Lung (tissue), 12 donors: ENCODE data around the gene NDUFS2. TPM values are rescaled to one million over a fixed set of nuclear protein-coding genes. Genes with fewer than 3 reads are reported as not detected.

Source experiments
- ATAC-seq: fragments of 200-7000 bp; cut with Tn5 transposase; one replicate; pipeline ENCODE4 v1.9.1; 2020; ENCODE audit warnings: moderate number of reproducible peaks; ENCODE audit not compliant: insufficient read depth, low FRiP score
- DNase-seq, 3 donors: peaks; one replicate each; pipeline ENCODE4 v3.0.0-alpha.2; 2013 to 2017
- H3K27ac ChIP-seq, 2 donors: one replicate each; pipeline ENCODE4 v1.5.1; 2013; ENCODE audit warnings: mild to moderate bottlenecking in 2 of 2, moderate library complexity in 2 of 2, control low read depth in 1 of 2, inconsistent platforms in 1 of 2, low read depth in 1 of 2, low read length in 1 of 2
- H3K27me3 ChIP-seq, 3 donors: one replicate each; pipeline ENCODE4 v1.5.1; 2013; ENCODE audit warnings: low read length in 2 of 3; ENCODE audit not compliant: control insufficient read depth in 3 of 3, insufficient read depth in 3 of 3
- H3K36me3 ChIP-seq, 4 donors: one replicate each; pipeline ENCODE4 v1.5.1; 2013; ENCODE audit warnings: low read length in 4 of 4, mild to moderate bottlenecking in 1 of 4, moderate library complexity in 1 of 4; ENCODE audit not compliant: control insufficient read depth in 4 of 4, insufficient read depth in 4 of 4
- H3K4me1 ChIP-seq, 5 donors: one replicate each; pipeline ENCODE4 v1.5.1; 2013; ENCODE audit warnings: low read length in 5 of 5, mild to moderate bottlenecking in 2 of 5, moderate library complexity in 1 of 5; ENCODE audit not compliant: control insufficient read depth in 5 of 5, insufficient read depth in 5 of 5
- H3K4me3 ChIP-seq: one replicate; pipeline ENCODE4 v1.5.1; 2013; ENCODE audit warnings: mild to moderate bottlenecking, control low read depth, moderate library complexity
- H3K9ac ChIP-seq, 2 donors: one replicate each; pipeline ENCODE4 v1.5.1; 2013; ENCODE audit warnings: low read length in 2 of 2, control low read depth in 1 of 2; ENCODE audit not compliant: insufficient read depth in 1 of 2
- H3K9me3 ChIP-seq, 4 donors: one replicate each; pipeline ENCODE4 v1.5.1; 2013; ENCODE audit warnings: low read length in 3 of 4, mild to moderate bottlenecking in 1 of 4, moderate library complexity in 1 of 4; ENCODE audit not compliant: control insufficient read depth in 4 of 4, insufficient read depth in 3 of 4
- CTCF ChIP-seq: IDR thresholded peaks from 2 replicates; pipeline ENCODE4 v1.5.1; 2012; ENCODE audit warnings: mild to moderate bottlenecking; ENCODE audit errors: control extremely low read depth, extremely low read depth
- WGBS, 2 donors: extraction: QIAGEN DNeasy Blood & Tissue Kit; methylation state at CpG; one replicate each; pipeline ENCODE4 v1.1.7; 2013; 5-methylcytosine and 5-hydroxymethylcytosine counted together
- polyA plus RNA-seq, 2 donors: library from polyadenylated mRNA; stranded (reverse); fragments of 200-250 nt; gene quantifications; one replicate each; pipeline ENCODE4 v1.2.1, GENCODE V29; 2013
- total RNA-seq, 2 donors: library from RNA; depleted of rRNA in 1 of 2; stranded (reverse); fragments of >200 nt in 1 of 2; gene quantifications; one replicate each; pipeline ENCODE4 v1.2.1, GENCODE V29; 2014 to 2021
- donor health status: control.
- donor health status: control.
- donor health status: Bipolar disorder and iron deficiency.
- donor health status: healthy.
- donor health status: DM: yes; HTN: yes; CAD: no.

NDUFS2 gene
- total and polyA plus RNA-seq, 4 donors = 40.2 to 104 (median 88.1) TPM

GRCh38 chr1:161198194-161198896 is 3.8 kb upstream of the NDUFS2 start:
- Histone ChIP-seq H3K27me3 (no peaks in the 10 kb centered on the region), H3K36me3 (peaks cover 0 to 5% (median under 1%) of the 10 kb centered on the region in 4 donors), H3K9me3 (no peaks in the 10 kb centered on the region), H3K9ac (peak overlapping the region; percentile 21 to 73), H3K4me3 (peak overlapping the region; percentile 15), H3K27ac (peak overlapping the region; percentile 37 to 38), H3K4me1 (peaks cover 0 to 65% (median 37%) of the 10 kb centered on the region in 5 donors)
- ATAC-seq = no peak
- no peak for TF ChIP-seq CTCF
- peak; percentile 63 to 75 (median 69) for DNase-seq
- WGBS, 2 donors = 47 to 59% methylated on average over 20 of the region's 20 CpGs

GRCh38 chr1:161198897-161199431 is 3.2 kb upstream of the NDUFS2 start, which contains the start of gene ADAMTS4:
ADAMTS4 (minus strand) TSS chr1:161199054; CDS start chr1:161198627, 427 bp downstream.
- H3K36me3 ChIP-seq = peaks cover 0 to 6% (median 3%) of the 10 kb centered on the region in 4 donors
- peak within 1 kb of the TSS; percentile 94 to 99 for H3K27ac ChIP-seq
- H3K9ac ChIP-seq = peak within 1 kb of the TSS; percentile 21 to 73
- ATAC-seq = peak; percentile 1
- peaks cover 5 to 69% (median 40%) of the 10 kb centered on the region in 5 donors for H3K4me1 ChIP-seq
- peak within 1 kb of the TSS; percentile 15 for H3K4me3 ChIP-seq
- H3K9me3 ChIP-seq = no peaks in the 10 kb centered on the region
- WGBS, 2 donors = 69 to 81% methylated on average over 11 of the region's 11 CpGs
- DNase-seq = peak; percentile 86 to 94 (median 90)
- H3K27me3 ChIP-seq = no peaks in the 10 kb centered on the region
- no peak for TF ChIP-seq CTCF

GRCh38 chr1:161199506-161200139 is 2.5 kb upstream of the NDUFS2 start:
- H3K27ac ChIP-seq = peak overlapping the region; percentile 94 to 99
- H3K4me3 ChIP-seq = no peak overlapping the region
- H3K9me3 ChIP-seq = no peaks in the 10 kb centered on the region
- peaks cover 0 to 6% (median 4%) of the 10 kb centered on the region in 4 donors for H3K36me3 ChIP-seq
- H3K4me1 ChIP-seq = peaks cover 6 to 69% (median 40%) of the 10 kb centered on the region in 5 donors
- ATAC-seq (no peak), DNase-seq (peak in 2 of 3 donors; percentile 39 to 72)
- no peaks in the 10 kb centered on the region for H3K27me3 ChIP-seq
- no peak for TF ChIP-seq CTCF
- WGBS, 2 donors = 48 to 76% methylated on average over 4 to 5 of the region's 5 CpGs
- peak overlapping the region in 1 of 2 donors; percentile 64 for H3K9ac ChIP-seq
